Measurements from ENCODE around the gene SLC9A3.

The SLC9A3 gene

DNA sequence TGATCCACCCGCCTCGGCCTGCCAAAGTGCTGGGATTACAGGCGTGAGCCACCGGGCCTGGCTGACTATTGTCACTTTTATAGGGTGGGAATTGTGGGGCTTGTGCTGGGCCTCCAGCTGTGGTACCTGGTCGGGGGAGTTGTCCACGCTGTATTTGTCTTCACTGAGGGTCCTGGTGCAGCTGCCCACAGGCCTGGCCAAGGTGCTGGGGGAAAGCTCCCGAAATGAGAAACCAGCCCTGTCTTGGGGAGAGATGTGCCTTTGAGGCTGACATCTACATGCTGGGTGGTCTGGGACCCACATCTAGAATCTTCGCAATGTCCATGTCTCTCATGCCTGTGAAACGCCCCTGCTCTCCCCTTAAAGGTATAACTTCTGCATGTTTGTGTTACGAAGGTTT, 78.7 kb downstream of the SLC9A3 start:
- TF ChIP-seq Cebpa-rat (IDR thresholded peaks at IDR 0.05), result no peak
- Histone ChIP-seq H3K4me3 (no peak overlapping the region), H3K4me1 (peaks cover 42 to 78% (median 56%) of the 10 kb centered on the region in 10 experiments), H3K9ac (peak overlapping the region in 2 of 11 experiments; percentile 15 to 35; a peak in 3 of 22 replicates), H3K27me3 (no peaks in the 10 kb centered on the region), H3K4me2 (peak overlapping the region in 3 of 11 experiments; percentile 18 to 38 (median 18); a peak in 2 of 22 replicates), H3K36me3 (peaks cover 43 to 51% (median 47%) of the 10 kb centered on the region in 11 experiments), H3K9me3 (replicated peaks in 1 of 11) (peaks cover 2 to 9% (median 6%) of the 10 kb centered on the region in 11 experiments; a peak in 13 of 22 replicates), H4K20me1 (peaks cover 10 to 59% (median 44%) of the 10 kb centered on the region in 11 experiments; a peak in 18 of 22 replicates), H3K27ac (no peak overlapping the region)

DNA sequence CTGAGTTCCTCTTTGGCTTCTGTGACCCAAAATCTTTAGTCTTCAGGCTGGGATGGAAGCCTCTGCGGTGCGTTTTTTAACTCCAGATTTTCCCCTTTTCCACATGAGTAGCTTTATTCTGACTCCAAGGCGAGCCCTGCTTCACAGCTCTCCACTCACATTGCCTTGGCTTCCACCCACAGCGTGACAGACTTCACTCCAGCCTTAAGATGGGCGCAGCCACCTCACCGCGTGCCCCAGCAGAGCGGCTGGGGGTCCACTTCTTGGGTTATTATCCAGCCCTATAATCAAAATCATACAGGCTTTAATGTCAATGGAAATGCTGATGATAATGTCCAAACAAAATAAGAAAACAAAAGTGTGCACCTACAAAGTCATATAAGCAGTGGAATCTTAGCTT, 80.0 kb downstream of the SLC9A3 start:
- Histone ChIP-seq H3K4me1 (peaks cover 56 to 91% (median 65%) of the 10 kb centered on the region in 10 experiments), H3K4me3 (peak overlapping the region; percentile 83 to 96 (median 94))

GRCh38 chr5:443239-444151, 80.8 kb downstream of the SLC9A3 start:
- Histone ChIP-seq H4K20me1 (peaks cover 10 to 49% (median 38%) of the 10 kb centered on the region in 11 experiments; a peak in 18 of 22 replicates), H3K4me2 (peak overlapping the region; percentile 97 to 100 (median 100)), H3K27me3 (no peaks in the 10 kb centered on the region), H3K4me1 (peaks cover 57 to 85% (median 62%) of the 10 kb centered on the region in 10 experiments), H3K9ac (peak overlapping the region; percentile 86 to 92 (median 90)), H3K4me3 (peak overlapping the region; percentile 83 to 96 (median 94)), H3K9me3 (replicated peaks in 1 of 11) (no peaks in the 10 kb centered on the region), H3K27ac (peak overlapping the region; percentile 78 to 93 (median 89); a peak in 21 of 22 replicates), H3K36me3 (peaks cover 23 to 30% (median 26%) of the 10 kb centered on the region in 11 experiments)
- TF ChIP-seq Cebpa-rat (IDR thresholded peaks at IDR 0.05), result no peak

More for the DNA sequence above, 80.0 kb downstream of the SLC9A3 start:
- Histone ChIP-seq H3K4me2 (peak overlapping the region; percentile 97 to 100 (median 100)), H3K27me3 (no peaks in the 10 kb centered on the region), H3K27ac (0 out of 22 replicates have a peak overlapping the region, but pooled peaks of 2 of the 11 experiments have one; percentile 83 to 89), H3K36me3 (peaks cover 30 to 37% (median 34%) of the 10 kb centered on the region in 11 experiments), H4K20me1 (peaks cover 10 to 56% (median 41%) of the 10 kb centered on the region in 11 experiments; a peak in 18 of 22 replicates), H3K9ac (peak overlapping the region; percentile 86 to 92 (median 90); a peak in 20 of 22 replicates), H3K9me3 (replicated peaks in 1 of 11) (no peaks in the 10 kb centered on the region)
- no peak for TF ChIP-seq Cebpa-rat (IDR thresholded peaks at IDR 0.05)

GRCh38 chr5:442335-443238, 81.7 kb downstream of the SLC9A3 start, which contains the start of gene EXOC3:
EXOC3 (plus strand) TSS chr5:443176; CDS start chr5:446206, 3,030 bp downstream.
- Histone ChIP-seq H3K4me2 (peak within 1 kb of the TSS; percentile 99 to 100 (median 100)), H3K4me3 (peak within 1 kb of the TSS; percentile 83 to 96 (median 94)), H3K27ac (peak within 1 kb of the TSS; percentile 78 to 93 (median 89)), H3K9ac (peak within 1 kb of the TSS; percentile 86 to 92 (median 90)), H4K20me1 (peaks cover 10 to 40% (median 29%) of the 10 kb centered on the region in 11 experiments; a peak in 18 of 22 replicates), H3K27me3 (no peaks in the 10 kb centered on the region), H3K4me1 (peaks cover 51 to 76% (median 58%) of the 10 kb centered on the region in 10 experiments), H3K9me3 (replicated peaks in 1 of 11) (no peaks in the 10 kb centered on the region), H3K36me3 (peaks cover 13 to 21% (median 19%) of the 10 kb centered on the region in 11 experiments)
- TF ChIP-seq Cebpa-rat (IDR thresholded peaks at IDR 0.05), result no peak

GRCh38 chr5:441996-442334, 82.3 kb downstream of the SLC9A3 start:
- TF ChIP-seq Cebpa-rat (IDR thresholded peaks at IDR 0.05), result no peak
- H3K9me3 ChIP-seq (replicated peaks in 1 of 11), result no peaks in the 10 kb centered on the region
- H3K4me3 ChIP-seq, result peak overlapping the region; percentile 83 to 96 (median 94)
- H3K27me3 ChIP-seq, result no peaks in the 10 kb centered on the region
- peaks cover 48 to 70% (median 58%) of the 10 kb centered on the region in 10 experiments for H3K4me1 ChIP-seq
- peak overlapping the region in 9 of 11 experiments; percentile 83 to 93 (median 89); a peak in 13 of 22 replicates for H3K27ac ChIP-seq
- H3K4me2 ChIP-seq, result peak overlapping the region; percentile 99 to 100 (median 99)
- H3K9ac ChIP-seq, result peak overlapping the region in 10 of 11 experiments; percentile 86 to 92 (median 90); a peak in 19 of 22 replicates
- H3K36me3 ChIP-seq, result peaks cover 7 to 15% (median 13%) of the 10 kb centered on the region in 11 experiments; a peak in 21 of 22 replicates
- H4K20me1 ChIP-seq, result peaks cover 10 to 34% (median 23%) of the 10 kb centered on the region in 11 experiments; a peak in 16 of 22 replicates

DNA sequence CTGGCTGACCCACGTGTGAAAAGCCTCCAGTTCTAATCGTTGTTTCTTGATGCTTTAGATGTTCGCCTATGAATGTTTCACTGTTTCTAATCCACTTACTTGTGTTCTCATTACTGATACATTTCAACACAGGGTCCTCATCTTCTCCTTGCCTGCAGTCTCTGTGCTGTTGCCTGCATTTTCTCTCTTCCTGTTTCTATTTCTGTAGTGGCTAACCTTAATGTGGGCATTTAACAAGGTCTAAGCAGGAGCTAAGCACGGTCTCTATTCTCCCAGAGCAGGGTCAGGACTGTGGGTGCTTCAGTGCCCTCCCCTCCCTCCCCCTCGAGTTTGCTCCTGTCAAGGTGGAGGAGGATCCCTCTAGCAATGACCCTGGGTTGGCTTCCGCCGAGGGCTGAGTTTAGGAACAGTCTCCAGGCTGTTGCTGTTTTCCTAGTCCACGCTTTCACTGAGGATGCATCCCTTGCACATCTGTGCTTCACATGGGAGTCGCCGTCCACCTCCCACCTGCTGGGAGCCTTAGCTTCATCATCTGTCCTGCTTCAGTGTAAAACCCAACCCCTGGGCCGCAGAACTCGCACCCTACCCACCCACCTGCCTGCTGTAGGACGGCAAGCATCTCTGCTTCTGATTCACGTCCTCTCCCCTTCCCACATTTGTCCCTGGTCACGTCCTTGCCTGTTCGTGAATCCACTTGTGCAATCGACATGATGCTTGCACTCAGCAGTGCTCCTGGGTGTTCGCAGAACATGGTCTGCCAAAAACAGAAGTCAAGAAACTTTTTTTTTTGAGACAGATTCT, 83.6 kb downstream of the SLC9A3 start:
- peaks cover 2 to 20% (median 17%) of the 10 kb centered on the region in 11 experiments; a peak in 12 of 22 replicates for H4K20me1 ChIP-seq
- peak overlapping the region in 4 of 11 experiments; percentile 3 to 24 (median 12); a peak in 4 of 22 replicates for H3K9ac ChIP-seq
- H3K9me3 ChIP-seq (replicated peaks in 1 of 11), result no peaks in the 10 kb centered on the region
- peak overlapping the region in 1 of 11 experiments; percentile 23; a peak in 1 of 22 replicates for H3K27ac ChIP-seq
- peaks cover 0 to 2% (median 1%) of the 10 kb centered on the region in 11 experiments; a peak in 6 of 22 replicates for H3K36me3 ChIP-seq
- no peak for TF ChIP-seq Cebpa-rat (IDR thresholded peaks at IDR 0.05)
- H3K4me1 ChIP-seq, result peaks cover 46 to 60% (median 56%) of the 10 kb centered on the region in 10 experiments
- peak overlapping the region; percentile 55 to 100 (median 99) for H3K4me2 ChIP-seq
- no peaks in the 10 kb centered on the region for H3K27me3 ChIP-seq
- H3K4me3 ChIP-seq, result no peak overlapping the region

DNA sequence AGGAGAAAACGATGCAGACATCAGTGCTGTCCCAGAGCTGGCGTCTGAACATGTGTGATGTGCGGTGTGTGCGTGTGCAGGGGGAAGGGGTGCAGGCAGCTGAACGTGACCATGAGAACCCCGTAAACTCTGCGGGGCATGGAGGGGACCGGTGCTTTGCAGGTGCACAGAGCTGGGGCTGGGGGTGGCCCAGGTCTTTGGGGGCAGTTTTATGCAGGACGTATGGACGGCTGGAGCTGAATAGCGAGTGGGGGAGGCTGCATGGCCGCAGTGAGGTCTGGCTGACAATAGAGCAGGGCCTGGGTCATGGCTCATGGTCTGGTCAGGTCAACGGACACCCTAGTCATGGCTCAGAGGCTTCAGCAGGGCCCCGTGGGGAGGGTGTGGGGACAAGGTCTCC, 84.6 kb downstream of the SLC9A3 start:
- no peak overlapping the region for H3K27ac ChIP-seq
- no peaks in the 10 kb centered on the region for H3K9me3 ChIP-seq (replicated peaks in 1 of 11)
- H3K36me3 ChIP-seq, result no peaks in the 10 kb centered on the region
- no peak overlapping the region for H3K9ac ChIP-seq
- peaks cover 0 to 12% (median 10%) of the 10 kb centered on the region in 11 experiments; a peak in 11 of 22 replicates for H4K20me1 ChIP-seq
- no peak for TF ChIP-seq Cebpa-rat (IDR thresholded peaks at IDR 0.05)
- peak overlapping the region in 10 of 11 experiments; percentile 55 to 100 (median 100); a peak in 18 of 22 replicates for H3K4me2 ChIP-seq
- H3K4me1 ChIP-seq, result peaks cover 38 to 53% (median 47%) of the 10 kb centered on the region in 10 experiments
- H3K27me3 ChIP-seq, result no peaks in the 10 kb centered on the region
- no peak overlapping the region for H3K4me3 ChIP-seq
